ENCODE results near the gene SGK2.

- TF ChIP-seq EP300 (IDR thresholded peaks at IDR 0.05; ENCODE audit: borderline replicate concordance in 1 of 2, low read depth in 1 of 2, low read length in 1 of 2) = no peak
- TF ChIP-seq CTCF (IDR thresholded peaks at IDR 0.05) = no peak
- TF ChIP-seq TAF1 (IDR thresholded peaks at IDR 0.05; ENCODE audit: borderline replicate concordance, low read depth, low read length) = no peak
- no peak for TF ChIP-seq SIN3A (IDR thresholded peaks at IDR 0.05; ENCODE audit: borderline replicate concordance, low read depth, low read length)
- TF ChIP-seq MAX (IDR thresholded peaks at IDR 0.05; ENCODE audit: low read depth) = no peak
- no peak for TF ChIP-seq FOSL2 (IDR thresholded peaks at IDR 0.05; ENCODE audit: borderline replicate concordance, low read depth)
These were observed 24.5 kb downstream of the SGK2 start for GRCh38 chr20:43583133-43583864.
